ENCODE results near the gene ETV2. TPM values are rescaled to one million over a fixed set of nuclear protein-coding genes. Genes with fewer than 3 reads are reported as not detected.

ETV2 gene
- total RNA-seq, 1 experiment from 2014 or later: 0.73 TPM

GRCh38 chr19:35669974-35670373, 28.4 kb downstream of the ETV2 start:
- Histone ChIP-seq H3K9me3 (ENCODE audit: low read depth, low read length, poor library complexity, severe bottlenecking) (no peaks in the 10 kb centered on the region), H3K4me1 (ENCODE audit: insufficient read depth, low read length, poor library complexity, severe bottlenecking) (no peaks in the 10 kb centered on the region), H3K27me3 (replicated peaks; ENCODE audit: insufficient read depth, low read depth, low read length, poor library complexity) (peaks cover 35% of the 10 kb centered on the region), H3K27ac (ENCODE audit: low read depth, low read length, poor library complexity, severe bottlenecking) (no peak overlapping the region), H3K36me3 (ENCODE audit: insufficient read depth, low read length, poor library complexity, severe bottlenecking) (no peaks in the 10 kb centered on the region), H3K4me3 (ENCODE audit: low read depth, low read length, poor library complexity, severe bottlenecking) (no peak overlapping the region)
- intact Hi-C loops (cut with micrococcal nuclease; ENCODE audit: unreplicated experiment): no loop called here
- ChIA-PET POLR2A (ENCODE audit: low non-redundant PET) (no interaction called here), CTCF (no interaction called here)
- BruUV-seq (replicated peaks): no TSS peak
- TF ChIP-seq CTCF (conservative IDR thresholded peaks at IDR 0.05; ENCODE audit: low read depth, low read length): no peak
- no peak for TF ChIP-seq EZH2 (IDR thresholded peaks at IDR 0.05; ENCODE audit: borderline replicate concordance, low read depth, low read length, poor library complexity, severe bottlenecking)
- no peak for DNase-seq (ENCODE audit: low spot score)

GRCh38 chr19:35670686-35671085, 29.1 kb downstream of the ETV2 start:
- H3K9me3 ChIP-seq (ENCODE audit: low read depth, low read length, poor library complexity, severe bottlenecking): no peaks in the 10 kb centered on the region
- no TSS peak for BruUV-seq (replicated peaks)
- H3K4me3 ChIP-seq (ENCODE audit: low read depth, low read length, poor library complexity, severe bottlenecking): no peak overlapping the region
- H3K27ac ChIP-seq (ENCODE audit: low read depth, low read length, poor library complexity, severe bottlenecking): no peak overlapping the region
- H3K27me3 ChIP-seq (replicated peaks; ENCODE audit: insufficient read depth, low read depth, low read length, poor library complexity): peaks cover 35% of the 10 kb centered on the region
- intact Hi-C loops (cut with micrococcal nuclease; ENCODE audit: unreplicated experiment): no loop called here
- DNase-seq (ENCODE audit: low spot score): no peak
- H3K4me1 ChIP-seq (ENCODE audit: insufficient read depth, low read length, poor library complexity, severe bottlenecking): no peaks in the 10 kb centered on the region
- CTCF ChIA-PET: no interaction called here
- POLR2A ChIA-PET (ENCODE audit: low non-redundant PET): no interaction called here
- TF ChIP-seq EZH2 (IDR thresholded peaks at IDR 0.05; ENCODE audit: borderline replicate concordance, low read depth, low read length, poor library complexity, severe bottlenecking) (no peak), CTCF (conservative IDR thresholded peaks at IDR 0.05; ENCODE audit: low read depth, low read length) (no peak)
- no peaks in the 10 kb centered on the region for H3K36me3 ChIP-seq (ENCODE audit: insufficient read depth, low read length, poor library complexity, severe bottlenecking)

- Histone ChIP-seq H3K27me3 (replicated peaks; ENCODE audit: insufficient read depth, low read depth, low read length, poor library complexity) (peaks cover 35% of the 10 kb centered on the region), H3K4me3 (ENCODE audit: low read depth, low read length, poor library complexity, severe bottlenecking) (no peak overlapping the region), H3K4me1 (ENCODE audit: insufficient read depth, low read length, poor library complexity, severe bottlenecking) (no peaks in the 10 kb centered on the region), H3K9me3 (ENCODE audit: low read depth, low read length, poor library complexity, severe bottlenecking) (no peaks in the 10 kb centered on the region), H3K36me3 (ENCODE audit: insufficient read depth, low read length, poor library complexity, severe bottlenecking) (no peaks in the 10 kb centered on the region), H3K27ac (ENCODE audit: low read depth, low read length, poor library complexity, severe bottlenecking) (no peak overlapping the region)
- ChIA-PET CTCF (interaction anchor here (0.6 kb wide), 1 partner anchor 12 kb away, joined by 4 read pairs; no protein-coding TSS in a partner anchor), POLR2A (ENCODE audit: low non-redundant PET) (interaction anchor here (0.6 kb wide), 1 partner anchor 25 kb away, joined by 3 read pairs; no protein-coding TSS in a partner anchor)
- no peak for DNase-seq (ENCODE audit: low spot score)
- TF ChIP-seq EZH2 (IDR thresholded peaks at IDR 0.05; ENCODE audit: borderline replicate concordance, low read depth, low read length, poor library complexity, severe bottlenecking) (no peak), CTCF (conservative IDR thresholded peaks at IDR 0.05; ENCODE audit: low read depth, low read length) (no peak)
- intact Hi-C loops (cut with micrococcal nuclease; ENCODE audit: unreplicated experiment): no loop called here
- no TSS peak for BruUV-seq (replicated peaks)
Observed at GRCh38 chr19:35671818-35672217, 30.3 kb downstream of the ETV2 start.
